Parathyroid adenoma (tissue), 2 donors: ENCODE results near the gene KRT14.
"Not testable (repeated sequence)": the region's sequence is repeated elsewhere in the genome, so short reads cannot be mapped to it uniquely, and the experiment has no call there.

ENCODE experiments used
- H2AFZ ChIP-seq: fragments of 300-600 bp; sonication (generic); one replicate; pipeline ENCODE4 v1.7.0; 2017; ENCODE audit warnings: antibody characterized with exemption, mild to moderate bottlenecking
- H3K27ac ChIP-seq: fragments of 300-600 bp; sonication (generic); one replicate; pipeline ENCODE4 v1.7.0; 2017
- H3K27me3 ChIP-seq: fragments of 300-600 bp; sonication (generic); one replicate; pipeline ENCODE4 v1.7.0; 2017; ENCODE audit warnings: low read length; ENCODE audit not compliant: control insufficient read depth, insufficient read depth
- H3K36me3 ChIP-seq: fragments of 300-600 bp; sonication (generic); one replicate; pipeline ENCODE4 v1.7.0; 2017; ENCODE audit warnings: low read length; ENCODE audit not compliant: control insufficient read depth, insufficient read depth
- H3K4me1 ChIP-seq: fragments of 300-600 bp; sonication (generic); one replicate; pipeline ENCODE4 v1.7.0; 2017; ENCODE audit warnings: control low read depth
- H3K4me2 ChIP-seq: fragments of 300-600 bp; sonication (generic); one replicate; pipeline ENCODE4 v1.7.0; 2017; ENCODE audit warnings: low read length
- H3K4me3 ChIP-seq: fragments of 300-600 bp; sonication (generic); one replicate; pipeline ENCODE4 v1.7.0; 2017; ENCODE audit warnings: low read depth, low read length
- H3K79me2 ChIP-seq: fragments of 300-600 bp; sonication (generic); one replicate; pipeline ENCODE4 v1.7.0; 2017; ENCODE audit warnings: control low read depth
- H3K9ac ChIP-seq: fragments of 300-600 bp; sonication (generic); one replicate; pipeline ENCODE4 v1.7.0; 2017; ENCODE audit warnings: mild to moderate bottlenecking
- H3K9me3 ChIP-seq: fragments of 300-600 bp; sonication (generic); one replicate; pipeline ENCODE4 v1.7.0; 2017; ENCODE audit warnings: low read length; ENCODE audit not compliant: control insufficient read depth
- CTCF ChIP-seq: fragments of 300-600 bp; sonication (generic); IDR thresholded peaks from one replicate; pipeline ENCODE4 v1.7.0; 2017; ENCODE audit warnings: antibody characterized with exemption, mild to moderate bottlenecking
- donor health status: primary hyperparathyroidism.

Gene KRT14

GRCh38 chr17:41580244-41580575 is 6.5 kb downstream of the KRT14 start:
- TF ChIP-seq CTCF: no peak
- H2AFZ ChIP-seq: no peak overlapping the region
- no peak overlapping the region for H3K4me2 ChIP-seq
- no peak overlapping the region for H3K27ac ChIP-seq
- no peaks in the 10 kb centered on the region for H3K9me3 ChIP-seq
- H3K4me1 ChIP-seq: no peaks in the 10 kb centered on the region
- H3K36me3 ChIP-seq: no peaks in the 10 kb centered on the region
- no peak overlapping the region for H3K9ac ChIP-seq
- no peaks in the 10 kb centered on the region for H3K27me3 ChIP-seq
- no peaks in the 10 kb centered on the region for H3K79me2 ChIP-seq
- H3K4me3 ChIP-seq: no peak overlapping the region

GRCh38 chr17:41579484-41580243 is 7.0 kb downstream of the KRT14 start:
- peak; percentile 80 for TF ChIP-seq CTCF
- Histone ChIP-seq H3K36me3 (no peaks in the 10 kb centered on the region), H3K4me3 (no peak overlapping the region), H3K4me1 (no peaks in the 10 kb centered on the region), H3K27ac (no peak overlapping the region), H3K79me2 (no peaks in the 10 kb centered on the region), H2AFZ (no peak overlapping the region), H3K27me3 (no peaks in the 10 kb centered on the region), H3K9ac (no peak overlapping the region), H3K9me3 (no peaks in the 10 kb centered on the region), H3K4me2 (no peak overlapping the region)

GRCh38 chr17:41578971-41579370 is 7.7 kb downstream of the KRT14 start:
- Histone ChIP-seq H3K4me1 (no peaks in the 10 kb centered on the region), H3K36me3 (no peaks in the 10 kb centered on the region), H3K4me3 (no peak overlapping the region), H3K79me2 (no peaks in the 10 kb centered on the region), H2AFZ (peak overlapping the region; percentile 46), H3K27ac (no peak overlapping the region), H3K4me2 (no peak overlapping the region), H3K9ac (no peak overlapping the region), H3K9me3 (no peaks in the 10 kb centered on the region), H3K27me3 (no peaks in the 10 kb centered on the region)
- no peak for TF ChIP-seq CTCF

GRCh38 chr17:41578538-41578937 is 8.2 kb downstream of the KRT14 start:
- Histone ChIP-seq H3K27ac (no peak overlapping the region), H3K4me1 (no peaks in the 10 kb centered on the region), H3K36me3 (no peaks in the 10 kb centered on the region), H3K4me3 (no peak overlapping the region), H2AFZ (peak overlapping the region; percentile 46), H3K9me3 (no peaks in the 10 kb centered on the region), H3K79me2 (no peaks in the 10 kb centered on the region), H3K9ac (no peak overlapping the region), H3K27me3 (no peaks in the 10 kb centered on the region), H3K4me2 (no peak overlapping the region)
- TF ChIP-seq CTCF: no peak

GRCh38 chr17:41576740-41577139 is 10.0 kb downstream of the KRT14 start:
- H3K9me3 ChIP-seq, H3K4me1 ChIP-seq, H3K36me3 ChIP-seq, H3K27ac ChIP-seq, H3K27me3 ChIP-seq, H3K4me3 ChIP-seq, H3K4me2 ChIP-seq, H2AFZ ChIP-seq, H3K79me2 ChIP-seq, H3K9ac ChIP-seq: not testable (repeated sequence)
